NCI-H2029 (cell line): ENCODE results near the gene CD151.
A peak's percentile ranks its signal among the peaks of the same experiment; 100 is the strongest.

Source experiments
- DNase-seq: peaks from one replicate; lab custom pipeline; 2025; lab: John Stamatoyannopoulos, UW

CD151 gene

DNA sequence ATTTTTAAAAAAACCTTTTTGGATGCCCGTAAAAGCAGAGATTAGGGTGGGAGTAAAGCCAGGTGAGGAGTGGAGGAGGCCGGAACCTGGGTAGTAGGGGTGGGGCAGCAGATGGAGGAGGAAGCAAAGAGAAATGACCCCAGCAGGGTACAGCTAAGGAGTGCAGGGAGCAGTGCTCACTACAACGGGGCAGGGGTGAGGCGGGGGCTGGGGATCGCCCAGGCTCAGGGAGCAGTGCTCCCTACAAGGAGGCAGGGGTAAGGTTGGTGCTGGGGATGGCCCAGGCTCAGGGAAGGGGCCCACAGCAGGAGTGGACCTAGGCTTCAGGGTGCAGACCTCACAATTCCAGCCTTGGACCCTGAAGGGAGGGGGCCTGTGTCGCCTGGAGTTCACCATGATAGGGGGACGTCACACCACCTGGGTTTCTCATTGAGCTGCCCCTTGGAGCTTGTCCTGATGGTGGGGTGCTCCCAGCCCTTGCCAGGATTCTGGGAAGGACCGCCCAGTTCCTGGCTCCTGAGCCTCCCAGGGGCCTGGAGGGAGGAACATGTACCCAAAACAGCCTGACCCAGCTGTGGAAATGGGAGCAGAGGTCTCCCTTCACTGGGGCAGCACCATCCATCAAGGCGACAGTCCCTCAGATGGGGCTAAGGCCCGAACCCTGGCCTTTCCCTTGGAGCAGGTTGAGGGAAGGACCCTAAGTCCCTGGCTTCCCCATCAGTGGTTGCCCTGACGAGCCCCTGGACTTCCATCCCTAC is 16.9 kb upstream of the CD151 start:
- no peak for DNase-seq

DNA sequence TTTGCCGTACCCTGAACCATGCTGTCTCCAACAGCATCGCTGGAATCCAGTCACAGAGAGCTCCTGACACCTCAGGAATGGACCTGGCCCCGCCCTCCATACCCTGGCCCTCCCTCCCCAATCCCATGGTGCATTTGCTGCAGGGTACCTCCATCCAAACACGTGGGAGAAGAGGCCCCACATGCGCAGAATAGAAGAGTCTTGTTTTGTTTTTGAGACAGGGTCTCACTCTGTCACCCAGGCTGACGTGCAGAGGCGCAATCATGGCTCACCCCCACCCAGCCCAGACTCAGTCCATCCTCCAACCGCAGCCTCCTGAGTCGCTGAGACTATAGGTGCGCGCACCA is 16.3 kb upstream of the CD151 start:
- no peak for DNase-seq

DNA sequence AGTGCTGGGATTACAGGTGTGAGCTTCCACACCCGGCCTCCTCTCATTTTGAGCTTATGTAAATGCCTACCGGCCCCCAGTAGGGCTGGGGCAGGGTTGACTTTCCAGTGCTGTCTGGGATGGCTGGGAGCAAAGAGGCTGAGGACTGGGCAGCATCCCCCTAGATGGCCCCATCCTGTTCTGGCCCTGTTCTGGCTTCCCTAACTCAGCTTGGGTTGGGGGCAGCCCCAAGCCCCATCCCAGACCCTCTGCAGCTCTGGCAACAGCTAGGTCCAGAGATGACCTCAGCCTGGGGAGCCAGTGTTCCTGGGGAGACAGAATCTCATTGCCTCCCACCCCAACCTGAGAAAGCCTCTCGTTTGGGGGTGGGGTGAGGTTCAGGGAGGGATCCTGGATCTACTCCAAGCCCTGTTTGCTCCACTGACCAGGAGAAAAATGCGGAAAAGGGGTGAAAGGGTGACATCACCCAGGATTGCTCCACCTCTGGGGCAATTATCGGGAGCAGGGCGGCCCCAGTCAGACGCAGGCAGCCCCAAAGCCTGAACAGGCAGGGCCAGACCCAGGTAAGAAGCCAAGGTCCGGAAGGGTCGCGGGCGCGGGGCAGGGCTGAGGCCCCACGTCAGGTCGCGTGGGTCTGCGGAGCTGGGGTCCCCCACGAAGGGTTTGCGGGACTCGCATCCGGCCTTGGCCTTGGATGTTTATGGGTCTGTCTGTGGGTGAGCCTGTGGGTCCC is 14.2 kb upstream of the CD151 start, which contains the start of gene PNPLA2:
Gene PNPLA2, plus strand, starts transcription at position 519 of the 733 bp plus-strand sequence. CDS start 805 bp downstream, outside the sequence.
- DNase-seq, result no peak

DNA sequence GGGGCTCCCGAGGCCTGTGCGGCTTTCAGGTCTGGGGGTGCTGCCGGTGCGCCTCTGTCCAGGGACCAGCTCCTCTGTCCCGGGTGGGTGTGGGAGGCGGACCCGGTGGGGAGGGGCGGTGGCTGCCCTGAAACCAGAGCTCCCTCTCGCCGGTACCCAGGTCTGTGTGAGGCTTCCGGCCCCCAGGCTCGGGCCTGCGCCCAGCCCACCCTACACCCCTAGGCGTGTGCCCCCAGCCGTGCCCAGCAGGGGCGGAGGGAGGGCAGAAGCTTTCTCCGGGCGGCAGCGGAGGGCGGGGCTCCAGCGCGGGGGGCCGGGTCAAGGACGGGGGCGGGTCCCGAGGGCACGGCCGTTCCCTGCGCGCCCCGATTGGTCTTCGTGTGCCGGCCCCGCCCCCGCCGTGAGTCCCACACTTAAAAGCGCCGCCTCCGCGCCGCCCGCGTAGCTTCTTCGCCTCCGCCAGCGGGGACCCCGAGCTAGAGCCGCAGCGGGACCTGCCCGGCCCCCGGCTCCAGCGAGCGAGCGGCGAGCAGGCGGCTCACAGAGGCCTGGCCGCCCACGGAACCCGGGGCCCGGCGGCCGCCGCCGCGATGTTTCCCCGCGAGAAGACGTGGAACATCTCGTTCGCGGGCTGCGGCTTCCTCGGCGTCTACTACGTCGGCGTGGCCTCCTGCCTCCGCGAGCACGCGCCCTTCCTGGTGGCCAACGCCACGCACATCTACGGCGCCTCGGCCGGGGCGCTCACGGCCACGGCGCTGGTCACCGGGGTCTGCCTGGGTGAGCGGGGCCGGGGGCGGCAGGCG is 13.4 kb upstream of the CD151 start:
- DNase-seq, result peak; percentile 80

DNA sequence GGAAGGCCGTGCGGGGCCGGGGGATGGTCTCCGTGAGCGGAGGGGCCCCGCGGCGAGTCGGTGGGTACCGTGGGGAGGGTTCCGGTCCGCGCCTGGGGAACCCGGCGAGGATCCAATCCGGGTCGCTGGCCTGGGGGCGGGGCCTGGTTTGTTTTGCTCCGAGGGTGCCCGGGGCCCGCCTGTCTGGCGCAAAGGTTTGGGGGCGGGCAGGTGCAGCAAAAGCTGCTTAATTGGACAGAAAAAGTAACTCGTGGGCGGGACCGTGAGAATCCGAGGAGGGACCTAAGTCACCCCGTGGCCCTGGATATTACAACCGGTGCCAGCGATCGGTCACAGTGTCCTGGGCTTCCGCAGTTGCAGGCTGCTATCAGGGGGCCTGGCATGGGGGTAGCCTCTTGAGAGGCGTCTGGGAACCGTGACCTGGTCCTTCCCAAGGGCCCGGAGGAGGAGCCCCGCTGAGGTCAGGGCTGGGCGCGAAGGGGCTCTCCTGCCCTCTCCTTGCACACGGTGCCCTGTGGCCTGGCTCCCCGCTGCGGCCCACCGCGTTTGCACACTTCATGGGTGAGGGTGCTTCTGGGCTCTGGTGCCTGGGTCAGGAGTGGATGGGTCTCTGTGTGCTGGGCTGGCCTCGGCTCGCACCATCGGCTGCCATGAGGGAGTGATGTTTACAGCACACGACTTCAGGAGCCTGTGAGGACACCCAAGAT is 12.7 kb upstream of the CD151 start:
- DNase-seq, result peak; percentile 92

DNA sequence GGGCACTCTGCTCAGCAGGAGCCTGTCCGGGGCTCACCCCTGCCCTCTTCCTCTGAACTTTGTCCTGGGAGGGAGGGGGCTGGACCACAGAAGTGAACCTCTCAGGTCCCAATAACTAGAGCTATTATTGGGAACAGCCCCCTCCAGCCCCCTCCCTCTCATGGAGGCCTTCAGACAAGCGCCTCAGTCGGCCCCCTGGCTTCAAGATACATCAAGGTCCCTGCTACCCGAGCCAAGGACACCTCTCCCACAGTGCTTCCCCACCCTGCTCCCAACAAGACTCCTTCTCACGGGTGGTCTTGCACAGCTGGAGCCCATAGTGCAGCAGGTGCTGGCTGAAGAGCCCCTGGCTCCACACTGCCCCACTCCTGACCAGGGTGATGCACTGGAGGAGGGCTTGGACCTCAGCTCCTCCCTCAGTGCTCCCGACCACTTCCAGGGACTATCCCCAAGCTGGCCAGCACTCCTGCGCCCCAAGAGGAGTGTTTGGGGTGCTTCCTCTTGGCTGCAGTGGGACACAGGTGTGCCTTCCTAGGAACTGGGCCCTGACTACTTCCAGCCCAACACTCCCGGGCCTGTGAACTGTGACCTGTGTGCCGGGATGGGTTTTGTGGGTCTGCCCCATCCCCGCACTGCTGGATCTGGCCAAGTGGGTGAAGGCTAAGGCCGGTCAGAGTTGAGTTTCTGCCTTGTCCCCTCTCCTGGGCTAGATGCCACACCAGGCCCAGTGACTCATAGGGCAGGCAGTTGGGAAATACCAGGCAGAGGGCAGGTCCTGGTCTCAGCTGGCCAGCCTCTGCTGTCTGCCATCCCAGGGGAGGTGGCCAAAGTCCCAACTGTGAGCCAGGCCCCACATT is 11.9 kb upstream of the CD151 start:
- DNase-seq, result no peak

DNA sequence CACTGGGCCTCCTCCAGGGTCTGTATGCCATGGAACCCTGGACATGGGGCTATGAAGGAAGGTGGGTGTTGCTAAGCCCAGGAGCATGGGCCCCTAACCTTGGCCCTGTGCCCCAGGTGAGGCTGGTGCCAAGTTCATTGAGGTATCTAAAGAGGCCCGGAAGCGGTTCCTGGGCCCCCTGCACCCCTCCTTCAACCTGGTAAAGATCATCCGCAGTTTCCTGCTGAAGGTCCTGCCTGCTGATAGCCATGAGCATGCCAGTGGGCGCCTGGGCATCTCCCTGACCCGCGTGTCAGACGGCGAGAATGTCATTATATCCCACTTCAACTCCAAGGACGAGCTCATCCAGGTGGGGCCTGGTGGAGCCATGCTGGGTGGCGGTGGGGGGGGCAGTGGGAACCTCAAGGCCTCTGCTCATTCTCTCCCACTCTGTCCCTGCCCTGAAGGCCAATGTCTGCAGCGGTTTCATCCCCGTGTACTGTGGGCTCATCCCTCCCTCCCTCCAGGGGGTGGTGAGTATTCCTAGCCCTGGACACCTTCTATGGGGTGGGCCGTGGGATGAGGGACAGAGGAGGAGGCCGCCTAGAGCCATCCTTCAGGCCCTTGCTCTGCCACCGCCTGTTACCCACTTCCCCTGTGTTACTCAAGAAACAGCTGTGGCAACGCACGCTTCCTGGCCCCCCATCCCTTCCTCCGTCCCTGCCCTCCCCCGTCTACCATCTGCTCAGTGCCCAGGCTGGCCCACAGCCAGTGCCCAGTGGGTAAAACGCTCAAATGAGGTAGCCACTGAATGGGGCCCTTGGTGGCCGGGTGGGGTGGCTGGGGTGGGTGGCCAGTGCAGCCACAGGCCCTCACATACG is 11.0 kb upstream of the CD151 start:
- DNase-seq, result no peak

DNA sequence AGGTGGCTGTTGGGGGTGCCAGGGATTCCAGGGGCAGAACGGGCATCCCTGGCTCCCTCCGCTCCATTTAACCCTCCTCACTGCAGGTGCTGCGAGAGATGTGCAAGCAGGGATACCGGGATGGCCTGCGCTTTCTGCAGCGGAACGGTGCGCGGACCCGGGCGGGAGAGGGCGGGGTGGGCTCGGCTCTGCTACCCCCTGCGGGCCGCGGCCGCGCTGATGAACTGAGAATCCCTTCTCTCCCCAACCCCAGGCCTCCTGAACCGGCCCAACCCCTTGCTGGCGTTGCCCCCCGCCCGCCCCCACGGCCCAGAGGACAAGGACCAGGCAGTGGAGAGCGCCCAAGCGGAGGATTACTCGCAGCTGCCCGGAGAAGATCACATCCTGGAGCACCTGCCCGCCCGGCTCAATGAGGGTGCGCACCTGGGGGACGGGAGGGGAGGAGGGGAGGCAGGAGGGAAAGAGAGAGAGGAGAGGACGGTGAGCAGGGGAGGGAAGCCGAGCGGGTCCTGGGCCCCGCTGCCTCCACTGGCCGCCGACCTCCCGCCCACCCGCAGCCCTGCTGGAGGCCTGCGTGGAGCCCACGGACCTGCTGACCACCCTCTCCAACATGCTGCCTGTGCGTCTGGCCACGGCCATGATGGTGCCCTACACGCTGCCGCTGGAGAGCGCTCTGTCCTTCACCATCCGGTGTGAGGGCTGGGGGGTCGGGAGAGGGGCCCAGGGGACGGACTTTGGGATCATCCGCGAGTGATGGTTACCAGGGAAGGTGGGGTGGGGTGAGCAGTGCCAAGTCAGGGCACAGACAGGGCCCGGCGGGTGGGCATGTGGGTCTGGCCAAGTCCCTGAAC is 9.1 kb upstream of the CD151 start:
- peak; percentile 34 for DNase-seq

DNA sequence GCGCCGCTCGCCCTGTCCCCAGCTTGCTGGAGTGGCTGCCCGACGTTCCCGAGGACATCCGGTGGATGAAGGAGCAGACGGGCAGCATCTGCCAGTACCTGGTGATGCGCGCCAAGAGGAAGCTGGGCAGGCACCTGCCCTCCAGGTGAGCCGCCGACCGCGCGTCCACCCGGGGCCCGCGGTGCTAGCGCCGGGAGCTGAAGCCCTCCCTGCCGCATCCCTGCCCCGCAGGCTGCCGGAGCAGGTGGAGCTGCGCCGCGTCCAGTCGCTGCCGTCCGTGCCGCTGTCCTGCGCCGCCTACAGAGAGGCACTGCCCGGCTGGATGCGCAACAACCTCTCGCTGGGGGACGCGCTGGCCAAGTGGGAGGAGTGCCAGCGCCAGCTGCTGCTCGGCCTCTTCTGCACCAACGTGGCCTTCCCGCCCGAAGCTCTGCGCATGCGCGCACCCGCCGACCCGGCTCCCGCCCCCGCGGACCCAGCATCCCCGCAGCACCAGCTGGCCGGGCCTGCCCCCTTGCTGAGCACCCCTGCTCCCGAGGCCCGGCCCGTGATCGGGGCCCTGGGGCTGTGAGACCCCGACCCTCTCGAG is 8.4 kb upstream of the CD151 start:
- peak; percentile 91 for DNase-seq

DNA sequence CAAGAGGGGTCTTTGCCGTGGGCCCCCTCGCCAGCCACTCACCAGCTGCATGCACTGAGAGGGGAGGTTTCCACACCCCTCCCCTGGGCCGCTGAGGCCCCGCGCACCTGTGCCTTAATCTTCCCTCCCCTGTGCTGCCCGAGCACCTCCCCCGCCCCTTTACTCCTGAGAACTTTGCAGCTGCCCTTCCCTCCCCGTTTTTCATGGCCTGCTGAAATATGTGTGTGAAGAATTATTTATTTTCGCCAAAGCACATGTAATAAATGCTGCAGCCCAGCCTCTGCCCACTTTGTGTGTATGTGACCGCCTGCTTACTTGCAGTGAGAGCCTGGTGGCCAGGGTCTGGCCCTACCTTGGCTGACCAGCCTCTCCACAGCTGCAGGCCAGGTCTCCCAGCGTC is 7.8 kb upstream of the CD151 start:
- DNase-seq, result no peak

DNA sequence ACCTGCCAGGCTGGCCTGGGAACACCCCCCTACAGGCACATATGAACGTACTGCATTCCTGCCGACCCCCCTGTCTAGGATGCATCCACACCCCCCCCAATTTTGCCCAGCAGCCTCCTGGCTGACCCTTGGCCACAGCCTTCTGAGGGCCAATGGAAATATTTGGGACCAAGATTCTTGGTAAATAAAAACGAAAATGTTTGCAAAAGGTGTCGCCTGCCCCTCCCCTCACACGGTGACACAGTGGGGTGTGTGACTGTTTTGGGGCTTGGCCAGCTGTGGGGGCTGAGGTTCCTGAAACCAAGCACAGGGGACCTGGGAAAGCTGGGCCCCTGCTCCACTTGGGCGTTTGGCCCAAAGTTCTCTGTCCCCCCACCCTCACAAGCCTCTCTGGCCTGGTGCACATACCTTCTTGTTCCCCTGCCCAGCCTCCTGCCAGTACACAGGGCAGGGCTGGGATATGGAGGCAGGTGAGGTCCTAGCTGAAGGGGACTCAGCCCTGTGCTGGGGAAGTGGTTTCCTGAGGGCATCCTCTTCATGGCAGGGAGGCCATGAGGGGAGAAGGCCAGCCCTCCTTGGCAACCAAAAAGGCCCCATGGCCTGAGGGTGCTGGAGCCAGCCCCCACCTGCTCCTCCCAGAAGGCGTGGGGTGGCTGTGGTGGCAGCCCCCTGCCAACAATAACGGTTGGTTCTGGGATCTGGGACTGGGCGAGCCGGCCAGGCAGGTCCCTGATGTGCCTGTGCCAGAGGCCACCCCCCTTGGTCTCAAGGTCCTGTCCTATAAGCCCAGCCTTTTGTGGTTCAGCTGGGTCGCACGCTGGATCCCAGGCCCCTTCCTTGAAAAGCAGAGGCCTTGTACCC is 7.2 kb upstream of the CD151 start:
- no peak for DNase-seq

DNA sequence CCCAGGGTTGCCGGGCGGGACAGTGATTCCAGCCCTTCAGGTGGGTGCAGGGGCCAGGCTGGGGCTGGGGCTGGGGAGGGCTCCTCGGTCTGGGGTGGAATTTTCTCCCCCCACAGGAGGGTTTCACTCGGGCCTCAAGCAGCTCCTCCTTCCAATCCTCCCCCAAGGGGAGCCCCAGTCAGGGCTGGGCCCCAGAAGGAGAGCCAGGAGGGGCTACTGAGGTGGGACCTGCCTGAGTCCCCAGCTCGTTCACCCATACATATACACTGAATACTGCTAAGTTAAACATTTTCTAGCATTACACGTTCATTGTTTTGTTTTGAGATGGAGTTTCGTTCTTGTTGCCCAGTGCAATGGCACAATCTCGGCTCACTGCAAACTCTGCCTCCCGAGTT is 6.5 kb upstream of the CD151 start:
- no peak for DNase-seq

DNA sequence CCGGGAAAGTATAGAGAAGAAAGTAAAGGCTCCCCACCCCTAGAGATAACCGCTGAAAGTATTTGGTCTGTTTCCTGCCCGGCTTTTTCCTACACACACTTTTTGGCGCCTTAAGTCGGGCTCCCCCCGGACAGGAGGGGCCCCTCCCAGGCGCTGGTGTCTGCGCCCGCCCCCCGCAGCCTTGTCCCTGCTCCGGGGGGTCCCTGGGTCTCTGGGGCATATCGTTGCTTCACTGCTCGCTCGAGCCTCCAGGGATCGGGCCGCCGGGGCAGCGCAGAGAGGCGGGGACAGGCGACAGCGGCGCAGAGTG is 6.0 kb upstream of the CD151 start:
- no peak for DNase-seq

DNA sequence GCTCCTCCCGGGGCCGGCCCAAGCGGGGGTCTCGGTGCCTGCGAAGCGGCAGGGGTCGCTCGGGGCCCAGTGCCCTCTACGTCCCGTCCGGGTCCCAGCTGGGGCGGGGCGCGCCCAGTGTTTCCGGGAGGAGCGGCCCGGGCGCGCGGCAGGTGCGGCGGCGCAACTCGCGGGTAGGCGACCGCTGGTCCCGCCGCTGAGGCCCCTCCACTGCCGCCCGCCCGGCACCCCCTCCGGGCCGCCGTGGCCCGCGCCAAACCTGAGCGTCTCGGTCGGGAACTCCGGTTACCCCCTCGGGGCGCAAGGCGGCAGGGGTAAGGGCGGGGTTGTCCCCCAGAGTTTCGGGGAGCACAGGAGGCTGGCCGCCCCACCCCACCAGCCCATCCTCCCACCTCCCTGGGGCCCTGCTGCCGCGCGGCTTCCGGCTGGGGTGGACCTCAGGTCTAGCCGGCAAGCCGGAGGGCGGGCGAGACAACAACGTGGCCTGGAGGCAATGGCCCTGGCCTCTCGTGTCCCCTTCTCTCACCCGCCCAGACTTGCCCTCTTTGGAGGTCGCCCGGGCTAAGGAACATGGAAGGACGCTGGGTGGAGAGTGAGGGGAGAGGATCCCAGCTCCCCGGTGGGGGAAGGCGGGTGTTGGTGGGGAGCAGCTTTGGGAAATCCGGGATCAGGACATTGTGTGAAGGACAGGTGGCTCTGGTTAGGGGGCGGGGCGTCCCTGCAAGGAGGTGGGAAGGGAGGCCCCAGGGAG is 5.4 kb upstream of the CD151 start:
- DNase-seq, result no peak

DNA sequence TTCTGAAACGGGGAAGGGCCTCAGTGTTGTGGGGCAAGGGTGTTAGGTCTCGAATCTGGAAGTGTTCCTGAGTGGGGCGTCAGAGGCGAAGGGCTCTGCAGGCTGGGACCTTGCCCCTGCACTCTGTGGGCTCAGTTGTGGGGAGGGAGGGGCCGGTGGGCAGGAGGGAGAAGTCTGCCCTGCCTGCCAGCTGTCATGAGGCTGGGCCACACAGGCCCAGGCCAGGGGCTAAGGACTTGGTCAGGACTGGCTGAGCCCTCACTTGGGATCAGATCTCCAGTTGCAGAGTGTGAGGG is 4.9 kb upstream of the CD151 start, which contains the start of gene CRACR2B:
Gene CRACR2B, plus strand, starts transcription at position 23 of the 296 bp plus-strand sequence. CDS start 689 bp downstream, outside the sequence.
- DNase-seq, result no peak

DNA sequence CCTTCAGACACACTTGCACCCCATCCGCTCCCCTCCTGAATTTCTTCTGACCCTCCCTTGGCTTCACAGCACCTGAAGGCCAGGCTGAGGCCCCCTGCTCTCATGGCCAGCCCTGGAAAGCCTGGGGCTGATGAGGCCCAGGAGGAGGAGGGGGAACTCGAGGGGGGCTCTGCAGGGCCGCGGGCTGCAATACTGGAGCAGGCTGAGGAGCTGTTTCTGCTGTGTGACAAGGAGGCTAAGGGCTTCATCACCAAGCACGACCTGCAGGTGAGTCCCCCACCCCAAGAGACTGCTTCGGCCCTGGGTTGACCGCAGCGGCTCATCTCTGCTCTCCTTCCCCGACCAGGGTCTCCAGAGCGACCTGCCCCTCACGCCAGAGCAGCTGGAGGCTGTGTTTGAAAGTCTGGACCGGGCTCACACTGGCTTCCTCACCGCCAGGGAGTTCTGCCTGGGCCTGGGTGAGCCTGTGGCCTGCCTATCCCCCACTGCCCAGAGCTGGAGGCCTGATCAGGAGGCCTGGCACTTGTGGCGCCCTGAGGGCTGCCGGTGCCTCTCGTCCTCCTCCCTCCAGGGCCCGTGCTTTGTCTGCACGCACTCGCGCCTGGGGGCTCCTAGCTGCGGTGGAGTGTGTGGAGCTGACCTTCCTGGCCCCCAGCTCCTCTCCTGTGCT is 4.1 kb upstream of the CD151 start:
- DNase-seq, result no peak
